Large intestine (tissue), 1 donor: Measurements from ENCODE around the gene FANCD2OS. TPM values are rescaled to one million over a fixed set of nuclear protein-coding genes. Genes with fewer than 3 reads are reported as not detected.

Source experiments
- polyA plus RNA-seq: library from polyadenylated mRNA; unstranded; fragments of 120-200 nt; gene quantifications from one replicate; pipeline ENCODE4 v1.2.1, GENCODE V29; 2013

FANCD2OS gene
- polyA plus RNA-seq, 1 donor: not detected

Other genes with a start within 250 kb of the FANCD2OS start
- gene CIDEC, start 228.0 kb downstream of the FANCD2OS start, polyA plus RNA-seq: 35.6 TPM
- gene JAGN1, start 217.6 kb downstream of the FANCD2OS start, polyA plus RNA-seq: 49.5 TPM
- 60.9 TPM for gene IL17RE, start 205.4 kb downstream of the FANCD2OS start, polyA plus RNA-seq
- gene IL17RC, start 191.2 kb downstream of the FANCD2OS start, polyA plus RNA-seq: 36.3 TPM
- gene CRELD1, start 174.4 kb downstream of the FANCD2OS start, polyA plus RNA-seq: 64.8 TPM
- 1.8 TPM for gene PRRT3, start 155.8 kb downstream of the FANCD2OS start, polyA plus RNA-seq
- 65.2 TPM for gene EMC3, start 121.4 kb downstream of the FANCD2OS start, polyA plus RNA-seq
- gene FANCD2, start 81.8 kb downstream of the FANCD2OS start, polyA plus RNA-seq: 14.5 TPM
- gene BRK1, start 7.4 kb upstream of the FANCD2OS start, polyA plus RNA-seq: 172 TPM
- gene VHL, start 33.5 kb upstream of the FANCD2OS start, polyA plus RNA-seq: 60.7 TPM
- 2.2 TPM for gene IRAK2, start 56.7 kb upstream of the FANCD2OS start, polyA plus RNA-seq
- 27.4 TPM for gene TATDN2, start 140.2 kb upstream of the FANCD2OS start, polyA plus RNA-seq
- gene GHRL, start 184.7 kb upstream of the FANCD2OS start, polyA plus RNA-seq: 19.9 TPM
- gene SEC13, start 212.9 kb upstream of the FANCD2OS start, polyA plus RNA-seq: 173 TPM